Nephron (organoid): Measurements from ENCODE around the gene CRYGC.
A peak's percentile ranks its signal among the peaks of the same experiment; 100 is the strongest.
"Not testable (repeated sequence)": the region's sequence is repeated elsewhere in the genome, so short reads cannot be mapped to it uniquely, and the experiment has no call there.

Experiments used
- H3K27ac Mint-ChIP-seq, 3 experiments: 2 replicates each; pipeline ENCODE4 v1.8.0; 2020; ENCODE audit warnings: mixed read lengths in 3 of 3, mild to moderate bottlenecking in 2 of 3, moderate library complexity in 1 of 3
- H3K27me3 Mint-ChIP-seq: 2 replicates; pipeline ENCODE4 v1.8.0; 2021; ENCODE audit warnings: low read depth, mild to moderate bottlenecking, moderate library complexity, mixed read lengths
- H3K36me3 Mint-ChIP-seq: 2 replicates; pipeline ENCODE4 v1.8.0; 2020; ENCODE audit warnings: low read depth, mixed read lengths
- H3K4me1 Mint-ChIP-seq: 2 replicates; pipeline ENCODE4 v1.8.0; 2020; ENCODE audit warnings: mixed read lengths
- H3K4me3 Mint-ChIP-seq, 3 experiments: 2 replicates each; pipeline ENCODE4 v1.8.0; 2020; ENCODE audit warnings: mild to moderate bottlenecking in 3 of 3, mixed read lengths in 3 of 3, moderate library complexity in 2 of 3
- H3K9me3 Mint-ChIP-seq: 2 replicates; pipeline ENCODE4 v1.8.0; 2020; ENCODE audit warnings: mixed read lengths
- CTCF ChIP-seq, 3 experiments: fragments of 200-600 bp; sonication (generic); IDR thresholded peaks; one replicate each; pipeline ENCODE4 v1.5.0; 2021; ENCODE audit warnings: antibody characterized with exemption in 3 of 3; ENCODE audit not compliant: unreplicated experiment in 3 of 3

Gene CRYGC

GRCh38 chr2:208134928-208135586 is 5.4 kb upstream of the CRYGC start:
- H3K4me1 Mint-ChIP-seq, result peaks cover 17% of the 10 kb centered on the region

DNA sequence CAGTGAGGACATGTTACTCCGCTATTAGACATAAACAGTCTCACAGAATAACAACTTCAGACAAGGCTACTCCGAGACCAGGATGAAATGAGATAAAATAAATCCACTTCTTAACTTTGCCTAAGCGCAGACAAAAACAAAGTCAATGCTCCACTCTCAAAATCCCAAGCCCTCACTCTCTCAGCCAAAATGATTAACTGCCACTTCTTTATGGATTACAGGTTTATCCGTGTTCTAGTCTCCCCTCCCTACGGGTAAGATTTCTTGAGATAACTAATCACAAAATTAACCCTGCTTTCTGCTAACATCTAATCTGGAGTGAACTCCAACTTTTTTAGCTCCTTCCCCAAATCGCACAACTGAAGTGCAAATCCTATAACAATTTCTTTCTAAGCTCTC is 1.1 kb upstream of the CRYGC start:
- H3K27me3 Mint-ChIP-seq, result no peaks in the 10 kb centered on the region
- no peaks in the 10 kb centered on the region for H3K36me3 Mint-ChIP-seq
- peak overlapping the region in 2 of 3 experiments; percentile 0 to 4 for H3K27ac Mint-ChIP-seq
- H3K9me3 Mint-ChIP-seq, result no peaks in the 10 kb centered on the region
- no peak for TF ChIP-seq CTCF (IDR thresholded peaks at IDR 0.05; ENCODE audit: unreplicated experiment in 3 of 3)
- H3K4me3 Mint-ChIP-seq, result no peak overlapping the region
- H3K4me1 Mint-ChIP-seq, result peaks cover 10% of the 10 kb centered on the region

More at GRCh38 chr2:208134928-208135586, 5.4 kb upstream of the CRYGC start:
- Mint-ChIP-seq H3K27ac (no peak overlapping the region), H3K36me3 (no peaks in the 10 kb centered on the region), H3K4me3 (no peak overlapping the region), H3K27me3 (no peaks in the 10 kb centered on the region), H3K9me3 (no peaks in the 10 kb centered on the region)
- TF ChIP-seq CTCF (IDR thresholded peaks at IDR 0.05; ENCODE audit: unreplicated experiment in 3 of 3), result no peak

DNA sequence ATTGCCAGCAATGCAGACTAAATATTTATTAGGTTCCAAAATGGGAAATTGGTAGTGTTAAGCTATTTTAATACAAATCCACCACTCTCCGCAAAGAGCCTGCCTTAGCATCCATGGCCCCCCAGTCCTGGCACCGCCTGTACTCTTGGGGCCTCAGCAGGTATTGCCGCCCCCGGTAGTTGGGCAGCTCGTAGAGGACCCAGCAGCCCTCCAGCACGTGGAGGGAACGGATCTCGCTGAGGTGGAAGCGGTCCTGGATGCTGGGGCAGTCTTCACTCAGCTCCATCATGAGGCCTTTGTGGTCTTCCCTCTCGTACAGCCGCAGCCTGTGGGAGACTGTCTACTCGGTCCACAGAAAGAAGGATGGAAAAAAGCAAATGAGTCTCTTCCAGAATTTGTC is 1.5 kb downstream of the CRYGC start:
- no peak for TF ChIP-seq CTCF (IDR thresholded peaks at IDR 0.05; ENCODE audit: unreplicated experiment in 3 of 3)
- Mint-ChIP-seq H3K4me3 (no peak overlapping the region), H3K9me3 (no peaks in the 10 kb centered on the region), H3K27ac (no peak overlapping the region), H3K4me1 (peaks cover 10% of the 10 kb centered on the region), H3K27me3 (peaks cover 3% of the 10 kb centered on the region), H3K36me3 (no peaks in the 10 kb centered on the region)

DNA sequence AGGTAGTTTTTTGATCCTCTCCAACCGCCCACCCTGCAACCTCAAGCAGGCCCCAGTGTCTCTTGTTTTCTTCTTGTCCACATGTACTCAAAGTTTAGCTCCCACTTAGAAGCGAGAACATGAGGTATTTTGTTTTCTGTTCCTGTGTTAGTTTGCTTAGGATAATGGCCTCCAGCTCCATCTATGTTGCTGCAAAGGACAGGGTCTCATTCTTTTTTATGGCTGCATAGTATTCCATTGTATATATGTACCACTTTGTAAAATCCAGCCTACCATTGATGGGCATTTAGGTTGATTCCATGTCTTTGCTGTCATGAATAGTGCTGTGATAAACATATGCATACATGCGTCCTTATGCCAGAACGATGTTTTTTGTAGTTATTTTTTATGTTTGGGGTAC is 2.5 kb downstream of the CRYGC start:
- no peak overlapping the region for H3K4me3 Mint-ChIP-seq
- H3K9me3 Mint-ChIP-seq, result no peaks in the 10 kb centered on the region

DNA sequence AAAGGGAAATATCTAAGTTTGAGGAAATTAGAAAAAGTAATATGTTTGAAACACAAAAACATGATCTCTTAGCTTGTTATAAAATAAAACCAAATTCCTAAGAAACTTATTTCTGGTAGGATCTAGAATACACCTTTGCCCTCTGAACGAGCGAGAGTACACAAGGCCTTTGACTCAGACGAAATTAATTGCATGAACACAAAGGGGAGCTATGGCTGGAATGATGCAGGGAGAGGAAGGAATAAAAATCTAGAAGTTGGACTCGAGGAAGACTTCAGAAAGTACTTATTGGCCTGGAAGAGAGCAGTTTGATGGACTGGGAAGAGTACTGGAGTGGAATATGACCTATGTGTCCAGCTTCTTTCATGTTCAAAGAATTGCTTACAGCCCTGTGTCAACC is 4.4 kb downstream of the CRYGC start:
- TF ChIP-seq CTCF (IDR thresholded peaks at IDR 0.05; ENCODE audit: unreplicated experiment in 3 of 3), result no peak
- Mint-ChIP-seq H3K4me1 (peaks cover 5% of the 10 kb centered on the region), H3K4me3 (no peak overlapping the region), H3K27me3 (peaks cover 3% of the 10 kb centered on the region), H3K36me3 (no peaks in the 10 kb centered on the region), H3K27ac (no peak overlapping the region), H3K9me3 (no peaks in the 10 kb centered on the region)

More for the DNA sequence above, 2.5 kb downstream of the CRYGC start:
- Mint-ChIP-seq H3K27ac (no peak overlapping the region), H3K36me3 (no peaks in the 10 kb centered on the region), H3K27me3 (peaks cover 3% of the 10 kb centered on the region), H3K4me1 (peaks cover 10% of the 10 kb centered on the region)
- no peak for TF ChIP-seq CTCF (IDR thresholded peaks at IDR 0.05; ENCODE audit: unreplicated experiment in 3 of 3)

DNA sequence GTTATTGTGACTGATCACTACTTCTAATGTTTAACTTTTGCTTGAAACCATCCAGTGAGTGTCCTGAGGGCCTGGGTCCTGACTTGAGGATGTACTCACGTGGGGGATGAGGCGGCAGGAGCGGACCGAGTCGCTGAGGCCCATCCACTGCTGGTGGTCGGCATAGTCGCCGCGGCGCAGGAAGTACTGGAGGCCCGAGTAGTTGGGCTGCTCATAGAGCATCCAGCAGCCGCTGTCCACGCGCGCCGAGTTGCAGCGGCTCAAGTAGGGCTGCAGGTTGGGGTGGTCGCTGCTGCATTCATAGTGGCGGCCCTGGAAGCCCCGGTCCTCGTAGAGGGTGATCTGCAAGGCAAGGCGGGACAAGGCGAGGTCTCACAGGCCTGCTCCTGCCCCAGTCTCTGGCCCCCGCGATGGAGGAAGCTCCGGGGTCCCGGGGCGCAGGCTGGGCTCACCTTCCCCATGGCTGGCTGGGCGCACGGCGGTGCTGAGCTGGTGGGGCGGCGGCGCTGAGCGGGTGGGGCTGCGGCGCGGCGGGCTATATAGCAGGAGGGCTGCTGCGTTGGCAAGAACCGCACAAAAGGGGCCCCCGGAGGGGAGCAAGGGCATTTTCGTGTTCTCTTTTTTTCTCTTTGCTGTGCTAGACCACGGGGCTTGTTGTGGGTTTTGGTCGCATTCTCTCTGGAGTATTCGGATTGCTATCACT is 5.5 kb downstream of the CRYGC start, which contains the start of gene CRYGD:
CRYGD (minus strand) TSS at position 512 of the 703 bp plus-strand sequence; CDS start at position 461, 51 bp downstream.
- H3K4me3 Mint-ChIP-seq, H3K27me3 Mint-ChIP-seq, H3K36me3 Mint-ChIP-seq, H3K9me3 Mint-ChIP-seq, H3K4me1 Mint-ChIP-seq, H3K27ac Mint-ChIP-seq: not testable (repeated sequence)
